GM18505 (cell line): ENCODE measurements around the gene RASGRF1.
A peak's percentile ranks its signal among the peaks of the same experiment; 100 is the strongest.

Experiments
- ATAC-seq: cut with Tn5 transposase; IDR thresholded peaks from one replicate; pipeline ENCODE4 v1.9.1; 2021; ENCODE audit not compliant: unreplicated experiment
- POLR2A ChIP-seq: IDR thresholded peaks from 4 replicates; pipeline ENCODE4 v1.6.1; 2011; ENCODE audit warnings: borderline replicate concordance; ENCODE audit not compliant: insufficient read depth, insufficient read length; ENCODE audit errors: extremely low read depth

RASGRF1 gene

DNA sequence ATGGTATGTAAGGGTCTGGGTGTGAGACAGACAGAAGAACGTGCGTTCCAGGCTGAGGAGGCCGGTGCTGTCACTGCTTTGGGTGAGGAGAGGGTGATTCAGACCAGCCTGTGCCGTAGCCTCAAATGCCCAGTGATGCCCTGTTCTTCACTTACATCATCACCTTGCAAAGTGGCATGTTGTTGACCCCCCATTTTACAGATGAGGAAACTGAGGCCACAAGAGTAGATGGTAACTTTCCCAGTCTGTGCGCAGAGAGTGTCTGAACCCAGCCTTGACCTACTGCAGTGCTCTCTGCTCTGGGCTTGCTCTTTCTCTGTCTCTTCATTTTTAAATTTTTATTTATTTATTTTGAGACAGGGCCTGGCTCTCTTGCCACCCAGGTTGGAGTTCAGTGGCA lies 144.1 kb downstream of the RASGRF1 start:
- ATAC-seq: no peak
- no peak for TF ChIP-seq POLR2A

- peak; percentile 63 for ATAC-seq
Measured at GRCh38 chr15:78944669-78945407, 145.7 kb downstream of the RASGRF1 start, which contains the start of gene CTSH. Gene CTSH (minus strand): TSS chr15:78945046. CDS start chr15:78944981, 65 bp downstream.

GRCh38 chr15:78944202-78944625 lies 146.4 kb downstream of the RASGRF1 start:
- no peak for TF ChIP-seq POLR2A
- ATAC-seq: peak; percentile 21

More at GRCh38 chr15:78944669-78945407, 145.7 kb downstream of the RASGRF1 start, which contains the start of gene CTSH:
- peak; percentile 91 for TF ChIP-seq POLR2A

DNA sequence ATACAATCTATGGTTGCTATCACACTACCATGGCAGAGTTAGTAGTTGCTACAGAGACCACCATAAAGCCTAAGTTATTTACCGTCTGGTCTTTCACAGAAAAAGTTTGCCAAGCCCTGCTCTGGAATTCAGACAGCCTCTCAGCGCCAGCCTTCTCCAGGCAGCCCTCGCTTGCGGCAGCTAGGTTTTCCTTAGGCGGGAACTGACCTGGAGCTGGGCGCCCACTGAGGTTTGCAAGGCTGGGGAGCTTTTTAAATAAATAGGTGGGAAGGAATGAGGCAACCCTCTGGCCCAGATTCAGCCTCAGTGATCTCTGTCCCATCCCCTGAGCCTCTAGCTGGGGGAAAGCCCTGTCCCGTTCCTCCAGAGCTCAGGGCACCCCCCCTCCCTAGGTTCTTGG lies 146.9 kb downstream of the RASGRF1 start:
- no peak for ATAC-seq
- no peak for TF ChIP-seq POLR2A

- ATAC-seq: no peak
- no peak for TF ChIP-seq POLR2A
Measured at GRCh38 chr15:78942741-78943140, 147.8 kb downstream of the RASGRF1 start.

GRCh38 chr15:78938658-78939488 lies 151.7 kb downstream of the RASGRF1 start:
- peak; percentile 59 for ATAC-seq
- peak; percentile 43 for TF ChIP-seq POLR2A

DNA sequence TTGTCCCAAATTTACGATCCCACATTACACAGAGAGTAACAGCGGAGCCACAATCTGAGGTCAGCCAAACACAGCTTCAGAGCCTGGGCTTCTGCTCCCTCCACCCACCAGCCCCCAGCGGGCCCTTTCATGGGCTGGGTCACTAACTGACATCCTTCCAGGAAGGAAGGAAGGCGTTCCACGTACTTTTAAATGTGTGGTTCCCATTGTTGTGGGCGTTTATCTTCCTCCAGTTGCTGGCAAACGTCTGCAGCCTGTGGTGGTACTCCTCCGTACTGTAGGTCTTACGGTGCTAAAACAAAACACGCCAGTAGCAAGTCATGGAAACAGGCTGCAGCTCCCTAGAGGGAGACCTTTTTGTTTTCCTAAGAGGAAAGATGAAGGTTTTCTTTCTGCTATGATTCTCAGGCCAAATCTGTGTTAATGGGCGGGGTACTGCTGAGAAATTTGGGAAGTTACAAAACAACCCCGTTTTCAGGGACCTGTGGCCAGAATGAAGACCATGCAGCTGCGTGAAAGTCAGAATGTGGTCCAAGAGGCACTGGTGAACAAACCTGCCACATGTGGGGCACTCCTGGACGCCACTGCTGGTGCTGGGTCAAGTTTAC lies 153.3 kb downstream of the RASGRF1 start:
- no peak for ATAC-seq
- TF ChIP-seq POLR2A: no peak

DNA sequence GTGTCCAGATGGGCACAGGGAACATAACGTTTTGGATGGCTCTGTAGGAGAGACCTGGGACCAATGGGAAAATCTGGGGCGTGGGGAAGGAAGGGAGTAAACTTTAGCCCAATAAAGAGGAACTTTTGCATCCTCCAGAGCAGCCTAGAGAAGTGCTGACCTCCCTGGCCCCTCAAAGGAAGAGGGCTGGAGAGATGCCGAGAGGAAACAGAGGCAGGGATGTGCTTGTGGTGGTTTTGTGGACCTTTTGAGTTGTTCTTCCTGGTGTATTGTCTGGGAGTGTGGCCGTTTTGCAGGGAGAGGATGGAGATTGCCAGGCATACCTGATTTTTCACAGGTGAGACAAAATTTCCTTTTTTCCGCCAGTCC lies 155.9 kb downstream of the RASGRF1 start:
- ATAC-seq: no peak
- TF ChIP-seq POLR2A: no peak

- ATAC-seq: no peak
- TF ChIP-seq POLR2A: no peak
Measured at GRCh38 chr15:78933823-78934654, 156.5 kb downstream of the RASGRF1 start.

DNA sequence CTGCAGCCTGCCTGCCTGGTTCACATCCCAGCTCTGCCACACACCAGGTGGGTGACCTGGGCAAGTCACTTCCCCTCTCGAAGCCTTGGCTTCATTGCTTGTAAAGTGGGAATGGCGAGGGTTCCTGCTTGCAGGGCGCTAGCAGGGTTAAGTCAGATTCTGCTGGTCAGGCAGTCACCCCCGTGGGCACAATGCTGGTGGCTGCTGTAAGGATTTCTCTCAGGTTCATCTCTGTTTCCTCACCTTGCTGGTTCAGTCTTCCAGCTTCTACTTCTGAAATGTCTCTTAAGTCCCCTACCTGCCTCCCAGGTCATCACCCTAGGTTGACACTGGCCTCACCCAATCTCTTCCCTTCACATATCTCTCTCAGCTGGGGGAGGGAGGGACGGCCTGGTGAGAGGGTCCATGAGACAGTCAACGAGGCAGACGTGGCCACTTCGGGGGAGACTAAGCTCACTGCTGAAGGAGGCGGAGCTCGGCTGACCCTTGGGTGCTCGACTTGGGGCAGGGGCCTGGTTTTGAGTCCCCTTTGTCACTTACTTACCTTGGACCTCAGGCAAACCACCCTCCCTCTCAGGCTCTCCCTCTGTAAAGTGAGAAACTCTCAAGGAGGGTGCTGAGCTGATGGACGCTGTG lies 157.3 kb downstream of the RASGRF1 start:
- no peak for ATAC-seq
- no peak for TF ChIP-seq POLR2A

DNA sequence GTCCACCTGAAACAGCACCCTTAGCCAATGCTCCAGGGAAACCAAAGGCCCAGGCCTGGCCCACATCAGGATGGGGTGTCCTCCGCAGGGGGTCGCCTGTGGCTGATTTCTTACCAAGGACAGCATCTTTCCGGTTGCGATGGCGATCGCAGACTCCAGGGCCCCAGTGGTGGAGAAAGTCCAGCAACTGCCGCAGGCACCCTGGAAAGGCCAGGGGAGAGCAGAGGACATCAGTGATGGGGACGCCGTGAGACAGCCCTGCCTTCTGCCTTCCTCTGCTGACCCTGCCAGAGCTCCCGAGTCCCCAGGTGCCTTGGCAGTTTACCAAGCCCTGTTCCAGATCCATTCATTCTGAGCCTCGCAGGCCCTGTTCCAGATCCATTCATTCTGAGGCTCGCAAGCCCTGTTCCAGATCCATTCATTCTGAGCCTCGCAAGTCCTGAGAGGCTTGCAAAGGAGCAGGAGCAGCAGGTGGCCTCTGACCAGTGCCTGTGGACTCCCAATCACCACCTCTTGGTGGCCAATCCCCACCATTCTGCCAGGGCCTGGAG lies 158.2 kb downstream of the RASGRF1 start:
- no peak for ATAC-seq
- peak; percentile 12 for TF ChIP-seq POLR2A
